GM19452 (cell line): Measurements from ENCODE around the gene ROBO4.
A peak's percentile ranks its signal among the peaks of the same experiment; 100 is the strongest.

Experiments
- ATAC-seq: cut with Tn5 transposase; IDR thresholded peaks from one replicate; pipeline ENCODE4 v1.9.1; 2021; ENCODE audit not compliant: unreplicated experiment

Gene ROBO4

GRCh38 chr11:124890683-124891372, 6.8 kb downstream of the ROBO4 start:
- ATAC-seq, result no peak

DNA sequence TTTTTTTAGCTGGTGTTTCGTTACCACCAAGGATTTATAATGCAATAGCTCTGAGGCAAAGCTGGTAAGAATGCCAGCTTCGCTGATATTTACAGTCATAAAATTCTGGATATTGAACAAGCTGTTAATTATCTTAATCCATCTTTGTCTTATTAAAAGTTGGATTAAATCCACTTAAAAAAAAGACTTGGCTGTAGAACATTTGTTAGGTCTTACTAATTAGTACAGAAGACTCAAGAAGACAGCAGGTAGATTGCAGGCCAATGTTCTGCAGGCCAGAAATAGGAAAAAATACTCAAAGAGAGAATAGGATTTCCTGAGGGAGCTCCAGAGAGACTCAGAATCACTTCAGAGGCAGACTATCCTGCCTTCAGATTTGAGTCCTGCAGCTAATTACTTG, 7.5 kb downstream of the ROBO4 start:
- no peak for ATAC-seq

GRCh38 chr11:124889191-124890091, 8.2 kb downstream of the ROBO4 start:
- ATAC-seq, result no peak

DNA sequence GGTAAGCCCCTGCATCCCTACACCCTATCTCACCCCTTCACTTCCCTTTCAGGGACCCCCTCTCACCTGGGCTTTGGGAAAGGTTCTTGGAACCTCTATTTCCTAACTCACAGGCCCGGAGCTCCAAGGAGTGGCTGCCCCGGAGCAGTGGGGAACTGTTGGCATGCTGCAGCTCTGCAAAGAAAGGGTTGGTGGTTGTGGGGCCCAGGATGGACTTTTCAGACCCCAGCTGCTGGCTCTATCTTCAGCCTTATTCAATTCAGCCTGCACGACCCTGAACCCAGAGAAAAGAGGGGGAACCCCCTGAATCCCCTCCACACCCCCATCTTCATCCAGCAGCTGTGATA, 10.0 kb downstream of the ROBO4 start:
- no peak for ATAC-seq

DNA sequence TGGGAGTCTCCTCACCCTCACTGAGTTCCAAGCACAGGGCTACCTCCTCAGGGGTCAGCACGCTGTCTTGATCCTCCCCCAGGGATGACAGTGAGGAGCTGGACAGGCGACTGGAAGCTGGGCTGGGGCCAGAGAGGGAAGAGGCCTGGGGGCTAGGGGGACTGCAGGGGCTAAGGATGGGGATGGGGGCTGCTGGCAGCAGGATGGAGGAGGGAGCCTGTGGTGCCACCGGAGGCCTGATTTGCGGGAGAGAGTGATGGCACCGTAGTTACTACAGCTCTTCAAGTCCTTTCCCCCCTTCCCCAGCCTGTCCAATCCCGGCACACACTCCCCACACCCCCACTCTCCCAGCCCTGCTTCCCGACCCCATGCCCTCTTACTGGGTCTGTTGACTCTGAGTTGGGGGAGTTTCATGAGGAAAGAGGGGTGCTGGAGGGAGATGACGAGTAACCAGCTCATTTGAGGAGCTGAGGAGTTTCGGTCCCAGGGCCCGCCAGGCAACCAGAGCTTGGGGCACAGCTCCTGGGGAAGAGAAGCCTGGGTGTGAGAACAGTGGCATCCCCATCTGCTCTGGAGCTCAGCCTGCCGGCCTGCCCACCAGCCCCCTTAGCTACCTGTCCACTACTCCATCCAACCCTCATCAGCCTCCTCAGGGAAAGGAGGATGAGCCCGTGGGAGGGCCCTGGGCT, 10.5 kb downstream of the ROBO4 start:
- no peak for ATAC-seq

- ATAC-seq, result no peak
Observed at GRCh38 chr11:124886476-124886875, 11.2 kb downstream of the ROBO4 start.

GRCh38 chr11:124884869-124885479, 12.7 kb downstream of the ROBO4 start:
- no peak for ATAC-seq

- ATAC-seq, result no peak
Observed at GRCh38 chr11:124884340-124884739, 13.3 kb downstream of the ROBO4 start.

- ATAC-seq, result no peak
Observed at GRCh38 chr11:124882339-124883071, 15.2 kb downstream of the ROBO4 start.

DNA sequence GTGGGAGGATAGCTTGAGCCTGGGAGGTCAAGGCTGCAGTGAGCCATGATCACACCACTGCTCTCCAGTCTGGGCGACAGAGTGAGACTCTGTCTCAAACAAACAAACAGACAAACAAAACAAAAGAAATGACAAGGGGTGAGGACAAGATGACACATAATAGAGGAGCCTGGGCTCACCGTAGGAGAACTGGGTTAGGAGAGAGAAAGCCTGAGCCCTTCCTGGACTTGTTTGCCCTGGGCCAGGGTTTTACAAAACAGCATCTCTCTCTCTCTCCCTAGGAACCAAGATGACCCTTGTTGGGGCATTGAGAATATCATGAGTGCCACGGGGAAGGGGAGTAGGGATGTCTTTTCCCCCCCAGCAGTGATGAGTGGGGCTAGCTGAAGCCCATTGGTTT, 16.7 kb downstream of the ROBO4 start:
- ATAC-seq, result no peak

DNA sequence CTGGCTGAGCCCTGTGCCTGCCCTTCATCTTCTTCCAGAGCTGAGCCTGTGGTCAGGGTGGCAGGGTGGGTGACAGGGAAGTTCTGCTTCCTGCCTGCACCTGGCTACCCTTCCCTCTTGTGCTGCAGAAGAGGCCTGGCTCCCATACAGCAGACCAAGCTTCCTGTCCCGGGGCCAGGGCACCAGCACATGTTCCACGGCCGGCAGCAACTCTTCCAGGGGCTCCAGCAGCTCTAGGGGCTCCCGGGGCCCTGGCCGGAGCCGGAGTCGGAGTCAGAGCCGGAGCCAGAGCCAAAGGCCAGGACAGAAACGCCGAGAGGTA, 17.4 kb downstream of the ROBO4 start:
- ATAC-seq, result no peak

GRCh38 chr11:124879493-124880289, 18.0 kb downstream of the ROBO4 start:
- ATAC-seq, result no peak

GRCh38 chr11:124878759-124879492, 18.7 kb downstream of the ROBO4 start:
- no peak for ATAC-seq

DNA sequence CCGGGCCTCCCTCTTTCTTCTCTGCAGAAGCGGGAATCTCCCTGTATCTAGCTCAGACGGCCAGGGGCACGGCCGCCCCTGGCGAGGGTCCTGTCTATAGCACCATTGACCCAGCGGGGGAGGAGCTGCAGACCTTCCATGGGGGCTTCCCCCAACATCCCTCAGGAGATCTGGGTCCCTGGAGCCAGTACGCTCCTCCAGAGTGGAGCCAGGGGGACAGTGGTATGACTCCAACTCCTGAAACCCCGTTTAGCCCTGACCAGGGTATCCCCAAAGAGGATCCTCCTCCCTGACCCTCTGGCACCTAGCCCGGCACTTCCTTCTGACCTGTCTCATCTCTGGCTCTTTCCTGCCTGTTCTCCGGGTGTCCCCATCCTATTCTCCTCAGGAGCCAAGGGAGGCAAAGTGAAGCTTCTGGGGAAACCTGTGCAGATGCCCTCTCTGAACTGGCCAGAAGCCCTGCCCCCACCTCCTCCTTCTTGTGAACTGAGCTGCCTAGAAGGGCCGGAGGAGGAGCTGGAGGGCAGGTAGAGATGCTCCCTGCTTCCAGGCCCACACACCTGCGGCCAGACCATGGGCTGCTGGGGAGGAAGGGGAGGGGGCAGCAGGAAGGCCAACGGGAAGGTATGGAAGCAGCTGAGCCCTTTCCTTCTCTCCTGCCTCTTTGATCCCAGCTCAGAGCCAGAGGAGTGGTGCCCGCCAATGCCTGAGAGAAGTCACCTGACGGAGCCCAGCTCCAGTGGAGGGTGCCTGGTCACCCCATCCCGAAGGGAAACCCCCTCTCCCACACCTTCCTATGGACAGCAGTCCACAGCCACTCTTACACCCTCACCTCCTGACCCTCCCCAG, 19.5 kb downstream of the ROBO4 start:
- no peak for ATAC-seq

DNA sequence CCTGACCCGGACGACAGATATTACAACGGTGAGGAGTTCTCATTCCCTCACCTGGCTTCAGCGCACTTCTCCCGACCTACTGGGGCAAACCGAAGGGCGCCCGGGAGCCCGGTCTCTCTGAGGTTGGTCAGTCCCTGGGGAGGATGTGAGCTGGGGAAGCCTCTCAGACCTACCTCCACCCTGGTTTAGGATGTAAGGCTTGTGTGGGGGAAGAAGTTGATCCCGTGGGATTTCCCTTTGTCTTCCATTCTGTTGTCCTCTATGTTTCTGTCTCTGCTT, 20.1 kb downstream of the ROBO4 start:
- ATAC-seq, result no peak

GRCh38 chr11:124876818-124877630, 20.6 kb downstream of the ROBO4 start:
- ATAC-seq, result no peak

- ATAC-seq, result peak; percentile 90
Observed at GRCh38 chr11:124875943-124876817, 21.5 kb downstream of the ROBO4 start.
